HEK293 (cell line): ENCODE data around the gene PACSIN3.

Experiments
- SALL2 ChIP-seq: fragments of 450-650 bp; formaldehyde crosslinking; IDR thresholded peaks from 2 replicates; pipeline ENCODE4 v1.5.0; 2017; ENCODE audit warnings: missing biosample characterization, mild to moderate bottlenecking, missing genetic modification characterization, borderline replicate concordance
- ZBTB7A ChIP-seq: fragments of 450-650 bp; formaldehyde crosslinking; IDR thresholded peaks from 2 replicates; pipeline ENCODE4 v1.5.1; 2016; ENCODE audit warnings: low read depth, missing biosample characterization, missing genetic modification characterization
- ZNF335 ChIP-seq: fragments of 450-650 bp; formaldehyde crosslinking; conservative IDR thresholded peaks from 2 replicates; pipeline ENCODE4 v1.5.1; 2016; ENCODE audit warnings: missing biosample characterization, missing genetic modification characterization
- TF ChIP-seq, protein P1 (sequence below): fragments of 450-650 bp; formaldehyde crosslinking; IDR thresholded peaks from 2 replicates; pipeline ENCODE4 v1.5.1; 2017; ENCODE audit warnings: missing biosample characterization, missing genetic modification characterization
- TF ChIP-seq, protein P2 (sequence below): fragments of 450-650 bp; formaldehyde crosslinking; IDR thresholded peaks from 2 replicates; pipeline ENCODE4 v1.5.1; 2016; ENCODE audit warnings: missing biosample characterization, missing genetic modification characterization
- TF ChIP-seq, protein P3 (sequence below): fragments of 450-650 bp; formaldehyde crosslinking; IDR thresholded peaks from 2 replicates; pipeline ENCODE4 v1.5.1; 2016; ENCODE audit warnings: missing biosample characterization, missing genetic modification characterization, low read depth
- TF ChIP-seq, protein P4 (sequence below): fragments of 450-650 bp; formaldehyde crosslinking; IDR thresholded peaks from 2 replicates; pipeline ENCODE4 v1.5.1; 2016; ENCODE audit warnings: missing biosample characterization, missing genetic modification characterization, low read depth

DNA sequence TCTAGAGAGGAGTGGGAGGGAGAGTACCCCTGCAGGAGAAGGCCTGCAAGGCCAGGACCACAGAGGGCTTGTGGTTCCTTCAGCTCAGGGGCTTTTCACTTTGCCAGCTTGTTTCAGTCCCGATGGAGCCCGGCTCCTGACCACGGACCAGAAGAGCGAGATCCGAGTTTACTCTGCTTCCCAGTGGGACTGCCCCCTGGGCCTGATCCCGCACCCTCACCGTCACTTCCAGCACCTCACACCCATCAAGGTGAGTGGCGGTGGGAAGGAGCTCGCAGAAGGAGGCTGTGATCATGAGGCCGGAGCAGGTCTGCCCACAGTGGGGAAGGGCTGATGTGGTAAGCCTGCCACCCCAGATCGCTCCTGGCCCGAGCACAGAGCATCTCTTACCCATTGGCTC is 48.9 kb upstream of the PACSIN3 start:
- TF ChIP-seq, protein P1, sequence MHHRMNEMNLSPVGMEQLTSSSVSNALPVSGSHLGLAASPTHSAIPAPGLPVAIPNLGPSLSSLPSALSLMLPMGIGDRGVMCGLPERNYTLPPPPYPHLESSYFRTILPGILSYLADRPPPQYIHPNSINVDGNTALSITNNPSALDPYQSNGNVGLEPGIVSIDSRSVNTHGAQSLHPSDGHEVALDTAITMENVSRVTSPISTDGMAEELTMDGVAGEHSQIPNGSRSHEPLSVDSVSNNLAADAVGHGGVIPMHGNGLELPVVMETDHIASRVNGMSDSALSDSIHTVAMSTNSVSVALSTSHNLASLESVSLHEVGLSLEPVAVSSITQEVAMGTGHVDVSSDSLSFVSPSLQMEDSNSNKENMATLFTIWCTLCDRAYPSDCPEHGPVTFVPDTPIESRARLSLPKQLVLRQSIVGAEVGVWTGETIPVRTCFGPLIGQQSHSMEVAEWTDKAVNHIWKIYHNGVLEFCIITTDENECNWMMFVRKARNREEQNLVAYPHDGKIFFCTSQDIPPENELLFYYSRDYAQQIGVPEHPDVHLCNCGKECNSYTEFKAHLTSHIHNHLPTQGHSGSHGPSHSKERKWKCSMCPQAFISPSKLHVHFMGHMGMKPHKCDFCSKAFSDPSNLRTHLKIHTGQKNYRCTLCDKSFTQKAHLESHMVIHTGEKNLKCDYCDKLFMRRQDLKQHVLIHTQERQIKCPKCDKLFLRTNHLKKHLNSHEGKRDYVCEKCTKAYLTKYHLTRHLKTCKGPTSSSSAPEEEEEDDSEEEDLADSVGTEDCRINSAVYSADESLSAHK (tag by site-specific recombination) = no peak
- TF ChIP-seq, protein P2, sequence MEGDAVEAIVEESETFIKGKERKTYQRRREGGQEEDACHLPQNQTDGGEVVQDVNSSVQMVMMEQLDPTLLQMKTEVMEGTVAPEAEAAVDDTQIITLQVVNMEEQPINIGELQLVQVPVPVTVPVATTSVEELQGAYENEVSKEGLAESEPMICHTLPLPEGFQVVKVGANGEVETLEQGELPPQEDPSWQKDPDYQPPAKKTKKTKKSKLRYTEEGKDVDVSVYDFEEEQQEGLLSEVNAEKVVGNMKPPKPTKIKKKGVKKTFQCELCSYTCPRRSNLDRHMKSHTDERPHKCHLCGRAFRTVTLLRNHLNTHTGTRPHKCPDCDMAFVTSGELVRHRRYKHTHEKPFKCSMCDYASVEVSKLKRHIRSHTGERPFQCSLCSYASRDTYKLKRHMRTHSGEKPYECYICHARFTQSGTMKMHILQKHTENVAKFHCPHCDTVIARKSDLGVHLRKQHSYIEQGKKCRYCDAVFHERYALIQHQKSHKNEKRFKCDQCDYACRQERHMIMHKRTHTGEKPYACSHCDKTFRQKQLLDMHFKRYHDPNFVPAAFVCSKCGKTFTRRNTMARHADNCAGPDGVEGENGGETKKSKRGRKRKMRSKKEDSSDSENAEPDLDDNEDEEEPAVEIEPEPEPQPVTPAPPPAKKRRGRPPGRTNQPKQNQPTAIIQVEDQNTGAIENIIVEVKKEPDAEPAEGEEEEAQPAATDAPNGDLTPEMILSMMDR (tag by site-specific recombination) = no peak
- TF ChIP-seq ZNF335 (tag by site-specific recombination) = no peak
- no peak for TF ChIP-seq ZBTB7A (tag by site-specific recombination)
- TF ChIP-seq, protein P3, sequence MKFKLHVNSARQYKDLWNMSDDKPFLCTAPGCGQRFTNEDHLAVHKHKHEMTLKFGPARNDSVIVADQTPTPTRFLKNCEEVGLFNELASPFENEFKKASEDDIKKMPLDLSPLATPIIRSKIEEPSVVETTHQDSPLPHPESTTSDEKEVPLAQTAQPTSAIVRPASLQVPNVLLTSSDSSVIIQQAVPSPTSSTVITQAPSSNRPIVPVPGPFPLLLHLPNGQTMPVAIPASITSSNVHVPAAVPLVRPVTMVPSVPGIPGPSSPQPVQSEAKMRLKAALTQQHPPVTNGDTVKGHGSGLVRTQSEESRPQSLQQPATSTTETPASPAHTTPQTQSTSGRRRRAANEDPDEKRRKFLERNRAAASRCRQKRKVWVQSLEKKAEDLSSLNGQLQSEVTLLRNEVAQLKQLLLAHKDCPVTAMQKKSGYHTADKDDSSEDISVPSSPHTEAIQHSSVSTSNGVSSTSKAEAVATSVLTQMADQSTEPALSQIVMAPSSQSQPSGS (tag by site-specific recombination) = no peak
- TF ChIP-seq, protein P4, sequence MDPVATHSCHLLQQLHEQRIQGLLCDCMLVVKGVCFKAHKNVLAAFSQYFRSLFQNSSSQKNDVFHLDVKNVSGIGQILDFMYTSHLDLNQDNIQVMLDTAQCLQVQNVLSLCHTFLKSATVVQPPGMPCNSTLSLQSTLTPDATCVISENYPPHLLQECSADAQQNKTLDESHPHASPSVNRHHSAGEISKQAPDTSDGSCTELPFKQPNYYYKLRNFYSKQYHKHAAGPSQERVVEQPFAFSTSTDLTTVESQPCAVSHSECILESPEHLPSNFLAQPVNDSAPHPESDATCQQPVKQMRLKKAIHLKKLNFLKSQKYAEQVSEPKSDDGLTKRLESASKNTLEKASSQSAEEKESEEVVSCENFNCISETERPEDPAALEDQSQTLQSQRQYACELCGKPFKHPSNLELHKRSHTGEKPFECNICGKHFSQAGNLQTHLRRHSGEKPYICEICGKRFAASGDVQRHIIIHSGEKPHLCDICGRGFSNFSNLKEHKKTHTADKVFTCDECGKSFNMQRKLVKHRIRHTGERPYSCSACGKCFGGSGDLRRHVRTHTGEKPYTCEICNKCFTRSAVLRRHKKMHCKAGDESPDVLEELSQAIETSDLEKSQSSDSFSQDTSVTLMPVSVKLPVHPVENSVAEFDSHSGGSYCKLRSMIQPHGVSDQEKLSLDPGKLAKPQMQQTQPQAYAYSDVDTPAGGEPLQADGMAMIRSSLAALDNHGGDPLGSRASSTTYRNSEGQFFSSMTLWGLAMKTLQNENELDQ = no peak
- no peak for TF ChIP-seq SALL2 (tag by site-specific recombination)
